ENCODE results near the gene VMAC. TPM values are rescaled to one million over a fixed set of nuclear protein-coding genes. Genes with fewer than 3 reads are reported as not detected.

VMAC gene
- total and polyA plus RNA-seq, 2 of the 13 experiments (the other 11 are each of a cell fraction or from before 2014, with no cell fraction given) = 2.4 TPM

DNA sequence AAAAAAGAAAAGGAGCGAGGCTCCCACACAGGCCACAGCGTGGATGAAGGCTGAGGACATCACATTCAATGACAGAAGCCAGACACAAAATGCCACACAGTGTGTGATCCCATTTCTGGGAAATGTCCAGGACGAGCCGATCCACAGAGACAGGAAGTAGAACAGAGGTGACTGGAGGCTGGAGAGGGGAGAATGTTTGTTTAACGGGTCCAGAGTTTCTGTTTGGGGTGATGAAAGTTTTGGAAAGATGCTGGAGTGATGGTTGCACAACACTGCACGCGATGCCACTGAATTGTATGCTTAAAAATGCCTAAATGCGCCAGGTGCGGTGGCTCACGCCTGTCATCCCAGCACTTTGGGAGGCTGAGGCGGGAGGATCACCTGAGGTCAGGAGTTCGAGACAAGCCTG, 33.7 kb upstream of the VMAC start (continued):
- TF ChIP-seq BRCA1 (CRISPR knock-in tag; IDR thresholded peaks at IDR 0.05) (no peak), ZNF709 (CRISPR knock-in tag; IDR thresholded peaks at IDR 0.05) (0 out of 2 replicates have a peak, but pooled peaks have one; percentile 30), ONECUT2 (CRISPR knock-in tag; IDR thresholded peaks at IDR 0.05) (no peak), DMAP1 (CRISPR knock-in tag; IDR thresholded peaks at IDR 0.05) (peak; percentile 61; the same call in 1 of the 2 replicates), JUN (CRISPR knock-in tag; IDR thresholded peaks at IDR 0.05) (peak; percentile 65; the same call in 1 of the 2 replicates), ZSCAN31 (CRISPR knock-in tag; IDR thresholded peaks at IDR 0.05; ENCODE audit: low read depth) (no peak; the same call in 1 of the 2 replicates), NFATC3 (CRISPR knock-in tag; IDR thresholded peaks at IDR 0.05) (no peak), ZNF766 (CRISPR knock-in tag; IDR thresholded peaks at IDR 0.05; ENCODE audit: borderline replicate concordance) (no peak), LCORL (IDR thresholded peaks at IDR 0.05) (peak; percentile 100), LCORL (CRISPR knock-in tag; IDR thresholded peaks at IDR 0.05) (peak; percentile 100), ZSCAN22 (CRISPR knock-in tag; IDR thresholded peaks at IDR 0.05) (no peak), ZNF253 (CRISPR knock-in tag; IDR thresholded peaks at IDR 0.05; ENCODE audit: borderline replicate concordance) (0 out of 2 replicates have a peak, but pooled peaks have one; percentile 37), ZNF660 (CRISPR knock-in tag; IDR thresholded peaks at IDR 0.05; ENCODE audit: borderline replicate concordance, low read depth) (no peak), ZC3H4 (CRISPR knock-in tag; IDR thresholded peaks at IDR 0.05; ENCODE audit: borderline replicate concordance) (no peak), MIXL1 (CRISPR knock-in tag; IDR thresholded peaks at IDR 0.05) (peak; percentile 90), ZNF577 (CRISPR knock-in tag; IDR thresholded peaks at IDR 0.05; ENCODE audit: borderline replicate concordance, low read depth) (no peak), HDAC2 (CRISPR knock-in tag; IDR thresholded peaks at IDR 0.05) (peak; percentile 98), ASH2L (IDR thresholded peaks at IDR 0.05; ENCODE audit: insufficient read length, low read depth, low read length) (peak; percentile 48)
- TF ChIP-seq, protein P1, sequence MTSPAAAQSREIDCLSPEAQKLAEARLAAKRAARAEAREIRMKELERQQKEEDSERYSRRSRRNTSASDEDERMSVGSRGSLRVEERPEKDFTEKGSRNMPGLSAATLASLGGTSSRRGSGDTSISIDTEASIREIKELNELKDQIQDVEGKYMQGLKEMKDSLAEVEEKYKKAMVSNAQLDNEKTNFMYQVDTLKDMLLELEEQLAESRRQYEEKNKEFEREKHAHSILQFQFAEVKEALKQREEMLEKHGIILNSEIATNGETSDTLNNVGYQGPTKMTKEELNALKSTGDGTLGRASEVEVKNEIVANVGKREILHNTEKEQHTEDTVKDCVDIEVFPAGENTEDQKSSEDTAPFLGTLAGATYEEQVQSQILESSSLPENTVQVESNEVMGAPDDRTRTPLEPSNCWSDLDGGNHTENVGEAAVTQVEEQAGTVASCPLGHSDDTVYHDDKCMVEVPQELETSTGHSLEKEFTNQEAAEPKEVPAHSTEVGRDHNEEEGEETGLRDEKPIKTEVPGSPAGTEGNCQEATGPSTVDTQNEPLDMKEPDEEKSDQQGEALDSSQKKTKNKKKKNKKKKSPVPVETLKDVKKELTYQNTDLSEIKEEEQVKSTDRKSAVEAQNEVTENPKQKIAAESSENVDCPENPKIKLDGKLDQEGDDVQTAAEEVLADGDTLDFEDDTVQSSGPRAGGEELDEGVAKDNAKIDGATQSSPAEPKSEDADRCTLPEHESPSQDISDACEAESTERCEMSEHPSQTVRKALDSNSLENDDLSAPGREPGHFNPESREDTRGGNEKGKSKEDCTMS (CRISPR knock-in tag; conservative IDR thresholded peaks at IDR 0.05) = no peak
- TF ChIP-seq, protein P2, sequence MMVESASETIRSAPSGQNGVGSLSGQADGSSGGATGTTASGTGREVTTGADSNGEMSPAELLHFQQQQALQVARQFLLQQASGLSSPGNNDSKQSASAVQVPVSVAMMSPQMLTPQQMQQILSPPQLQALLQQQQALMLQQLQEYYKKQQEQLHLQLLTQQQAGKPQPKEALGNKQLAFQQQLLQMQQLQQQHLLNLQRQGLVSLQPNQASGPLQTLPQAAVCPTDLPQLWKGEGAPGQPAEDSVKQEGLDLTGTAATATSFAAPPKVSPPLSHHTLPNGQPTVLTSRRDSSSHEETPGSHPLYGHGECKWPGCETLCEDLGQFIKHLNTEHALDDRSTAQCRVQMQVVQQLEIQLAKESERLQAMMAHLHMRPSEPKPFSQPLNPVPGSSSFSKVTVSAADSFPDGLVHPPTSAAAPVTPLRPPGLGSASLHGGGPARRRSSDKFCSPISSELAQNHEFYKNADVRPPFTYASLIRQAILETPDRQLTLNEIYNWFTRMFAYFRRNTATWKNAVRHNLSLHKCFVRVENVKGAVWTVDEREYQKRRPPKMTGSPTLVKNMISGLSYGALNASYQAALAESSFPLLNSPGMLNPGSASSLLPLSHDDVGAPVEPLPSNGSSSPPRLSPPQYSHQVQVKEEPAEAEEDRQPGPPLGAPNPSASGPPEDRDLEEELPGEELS (CRISPR knock-in tag; IDR thresholded peaks at IDR 0.05) = peak; percentile 98
- TF ChIP-seq, protein P3, sequence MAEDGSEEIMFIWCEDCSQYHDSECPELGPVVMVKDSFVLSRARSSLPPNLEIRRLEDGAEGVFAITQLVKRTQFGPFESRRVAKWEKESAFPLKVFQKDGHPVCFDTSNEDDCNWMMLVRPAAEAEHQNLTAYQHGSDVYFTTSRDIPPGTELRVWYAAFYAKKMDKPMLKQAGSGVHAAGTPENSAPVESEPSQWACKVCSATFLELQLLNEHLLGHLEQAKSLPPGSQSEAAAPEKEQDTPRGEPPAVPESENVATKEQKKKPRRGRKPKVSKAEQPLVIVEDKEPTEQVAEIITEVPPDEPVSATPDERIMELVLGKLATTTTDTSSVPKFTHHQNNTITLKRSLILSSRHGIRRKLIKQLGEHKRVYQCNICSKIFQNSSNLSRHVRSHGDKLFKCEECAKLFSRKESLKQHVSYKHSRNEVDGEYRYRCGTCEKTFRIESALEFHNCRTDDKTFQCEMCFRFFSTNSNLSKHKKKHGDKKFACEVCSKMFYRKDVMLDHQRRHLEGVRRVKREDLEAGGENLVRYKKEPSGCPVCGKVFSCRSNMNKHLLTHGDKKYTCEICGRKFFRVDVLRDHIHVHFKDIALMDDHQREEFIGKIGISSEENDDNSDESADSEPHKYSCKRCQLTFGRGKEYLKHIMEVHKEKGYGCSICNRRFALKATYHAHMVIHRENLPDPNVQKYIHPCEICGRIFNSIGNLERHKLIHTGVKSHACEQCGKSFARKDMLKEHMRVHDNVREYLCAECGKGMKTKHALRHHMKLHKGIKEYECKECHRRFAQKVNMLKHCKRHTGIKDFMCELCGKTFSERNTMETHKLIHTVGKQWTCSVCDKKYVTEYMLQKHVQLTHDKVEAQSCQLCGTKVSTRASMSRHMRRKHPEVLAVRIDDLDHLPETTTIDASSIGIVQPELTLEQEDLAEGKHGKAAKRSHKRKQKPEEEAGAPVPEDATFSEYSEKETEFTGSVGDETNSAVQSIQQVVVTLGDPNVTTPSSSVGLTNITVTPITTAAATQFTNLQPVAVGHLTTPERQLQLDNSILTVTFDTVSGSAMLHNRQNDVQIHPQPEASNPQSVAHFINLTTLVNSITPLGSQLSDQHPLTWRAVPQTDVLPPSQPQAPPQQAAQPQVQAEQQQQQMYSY (CRISPR knock-in tag; IDR thresholded peaks at IDR 0.05) = no peak
- TF ChIP-seq, protein P4, sequence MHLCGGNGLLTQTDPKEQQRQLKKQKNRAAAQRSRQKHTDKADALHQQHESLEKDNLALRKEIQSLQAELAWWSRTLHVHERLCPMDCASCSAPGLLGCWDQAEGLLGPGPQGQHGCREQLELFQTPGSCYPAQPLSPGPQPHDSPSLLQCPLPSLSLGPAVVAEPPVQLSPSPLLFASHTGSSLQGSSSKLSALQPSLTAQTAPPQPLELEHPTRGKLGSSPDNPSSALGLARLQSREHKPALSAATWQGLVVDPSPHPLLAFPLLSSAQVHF (CRISPR knock-in tag; IDR thresholded peaks at IDR 0.05) = no peak
